GM18519 (cell line): ENCODE data around the gene PTPRZ1.

ENCODE experiments used
- ATAC-seq: cut with Tn5 transposase; IDR thresholded peaks from one replicate; pipeline ENCODE4 v1.9.1; 2021; ENCODE audit warnings: mild to moderate bottlenecking, moderate library complexity; ENCODE audit not compliant: unreplicated experiment, low FRiP score

Gene PTPRZ1

GRCh38 chr7:121872831-121873288 is at the start of gene PTPRZ1:
TSS of gene PTPRZ1 (plus strand) at chr7:121873161. CDS start at chr7:121873500, 339 bp downstream.
- ATAC-seq: no peak

- ATAC-seq: no peak
Observed at GRCh38 chr7:121824276-121824675, 48.7 kb upstream of the PTPRZ1 start.

- ATAC-seq: no peak
Observed at GRCh38 chr7:121831351-121831750, 41.6 kb upstream of the PTPRZ1 start.

- ATAC-seq: no peak
Observed at GRCh38 chr7:121831801-121832200, 41.2 kb upstream of the PTPRZ1 start.

- ATAC-seq: no peak
Observed at GRCh38 chr7:121832347-121832746, 40.6 kb upstream of the PTPRZ1 start.

- no peak for ATAC-seq
Observed at GRCh38 chr7:121833991-121834390, 39.0 kb upstream of the PTPRZ1 start.

GRCh38 chr7:121837462-121837861 is 35.5 kb upstream of the PTPRZ1 start:
- ATAC-seq: no peak

GRCh38 chr7:121847041-121847440 is 25.9 kb upstream of the PTPRZ1 start:
- ATAC-seq: no peak

GRCh38 chr7:121853307-121853706 is 19.7 kb upstream of the PTPRZ1 start:
- no peak for ATAC-seq

GRCh38 chr7:121860953-121861352 is 12.0 kb upstream of the PTPRZ1 start:
- ATAC-seq: no peak

GRCh38 chr7:121862591-121862990 is 10.4 kb upstream of the PTPRZ1 start:
- ATAC-seq: no peak

- no peak for ATAC-seq
Observed at GRCh38 chr7:121871188-121871587, 1.8 kb upstream of the PTPRZ1 start.

- no peak for ATAC-seq
Observed at GRCh38 chr7:121873289-121874194, 581 bp downstream of the PTPRZ1 start.

GRCh38 chr7:121874298-121874697 is 1.3 kb downstream of the PTPRZ1 start:
- ATAC-seq: no peak

GRCh38 chr7:121875203-121875602 is 2.2 kb downstream of the PTPRZ1 start:
- no peak for ATAC-seq

- no peak for ATAC-seq
Observed at GRCh38 chr7:121876656-121877500, 3.9 kb downstream of the PTPRZ1 start.

GRCh38 chr7:121878918-121879464 is 6.0 kb downstream of the PTPRZ1 start:
- ATAC-seq: no peak

- ATAC-seq: no peak
Observed at GRCh38 chr7:121879544-121879943, 6.6 kb downstream of the PTPRZ1 start.

- no peak for ATAC-seq
Observed at GRCh38 chr7:121882731-121883130, 9.8 kb downstream of the PTPRZ1 start.

- no peak for ATAC-seq
Observed at GRCh38 chr7:121885166-121885920, 12.4 kb downstream of the PTPRZ1 start.
